GM19239 (cell line): ENCODE measurements around the gene TGFBRAP1.

Experiments used
- DNase-seq: peaks from one replicate; pipeline ENCODE4 v3.0.0; 2011; ENCODE audit warnings: low spot score; ENCODE audit not compliant: insufficient read length
- FAIRE-seq: peaks from 2 replicates; lab custom pipeline; 2011; peaks lifted over from hg19 to GRCh38; lab: Jason Lieb, UNC

Gene TGFBRAP1

DNA sequence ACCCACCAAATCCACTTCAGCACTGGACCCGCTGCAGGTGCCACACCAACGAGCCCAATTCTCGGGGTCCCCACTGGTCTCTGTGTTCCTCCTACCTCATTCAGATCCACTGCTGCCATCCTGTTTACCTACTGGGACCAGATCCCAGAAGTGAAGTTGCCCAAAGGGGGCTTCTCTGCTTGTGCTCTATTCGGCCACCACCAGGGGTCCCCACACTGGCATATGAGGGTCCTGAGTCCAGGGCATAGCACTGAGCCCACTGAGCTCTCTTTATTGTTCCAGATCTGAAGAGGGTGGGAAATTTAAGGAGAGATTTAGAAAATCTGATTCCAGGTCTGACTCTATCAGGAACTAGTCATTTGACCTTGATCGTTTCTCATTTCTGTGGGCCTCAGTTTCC lies 85.6 kb downstream of the TGFBRAP1 start:
- FAIRE-seq: no peak
- DNase-seq: no peak

DNA sequence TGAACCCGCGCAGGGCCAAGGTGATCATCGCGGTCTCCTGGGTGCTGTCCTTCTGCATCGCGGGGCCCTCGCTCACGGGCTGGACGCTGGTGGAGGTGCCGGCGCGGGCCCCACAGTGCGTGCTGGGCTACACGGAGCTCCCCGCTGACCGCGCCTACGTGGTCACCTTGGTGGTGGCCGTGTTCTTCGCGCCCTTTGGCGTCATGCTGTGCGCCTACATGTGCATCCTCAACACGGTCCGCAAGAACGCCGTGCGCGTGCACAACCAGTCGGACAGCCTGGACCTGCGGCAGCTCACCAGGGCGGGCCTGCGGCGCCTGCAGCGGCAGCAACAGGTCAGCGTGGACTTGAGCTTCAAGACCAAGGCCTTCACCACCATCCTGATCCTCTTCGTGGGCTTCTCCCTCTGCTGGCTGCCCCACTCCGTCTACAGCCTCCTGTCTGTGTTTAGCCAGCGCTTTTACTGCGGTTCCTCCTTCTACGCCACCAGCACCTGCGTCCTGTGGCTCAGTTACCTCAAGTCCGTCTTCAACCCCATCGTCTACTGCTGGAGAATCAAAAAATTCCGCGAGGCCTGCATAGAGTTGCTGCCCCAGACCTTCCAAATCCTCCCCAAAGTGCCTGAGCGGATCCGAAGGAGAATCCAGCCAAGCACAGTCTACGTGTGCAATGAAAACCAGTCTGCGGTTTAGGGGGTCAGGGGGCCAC lies 87.1 kb downstream of the TGFBRAP1 start:
- DNase-seq (no peak), FAIRE-seq (no peak)

DNA sequence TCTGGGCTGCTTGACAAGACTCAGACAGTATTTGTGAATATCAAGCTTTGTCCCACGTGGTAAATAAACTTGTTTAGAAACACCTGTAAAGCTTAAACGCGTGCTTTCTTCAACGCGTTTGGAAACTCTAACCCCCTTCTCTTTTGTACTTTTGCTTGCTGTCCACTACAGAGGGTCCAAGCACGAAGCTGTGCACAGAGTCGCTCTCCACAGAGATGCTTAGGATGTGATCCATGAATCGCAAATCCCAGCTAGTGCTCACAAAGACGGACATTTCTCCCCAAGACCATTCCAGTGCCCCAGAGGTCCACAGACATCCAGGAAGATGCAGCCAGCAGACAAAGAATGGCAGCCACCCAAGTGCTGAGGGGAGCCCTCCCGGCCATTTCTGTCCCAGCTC lies 88.1 kb downstream of the TGFBRAP1 start, which contains the start of gene GPR45:
Gene GPR45 (plus strand): TSS at position 301 of the 400 bp plus-strand sequence. CDS start 116 bp downstream, outside the sequence.
- no peak for FAIRE-seq
- DNase-seq: no peak

DNA sequence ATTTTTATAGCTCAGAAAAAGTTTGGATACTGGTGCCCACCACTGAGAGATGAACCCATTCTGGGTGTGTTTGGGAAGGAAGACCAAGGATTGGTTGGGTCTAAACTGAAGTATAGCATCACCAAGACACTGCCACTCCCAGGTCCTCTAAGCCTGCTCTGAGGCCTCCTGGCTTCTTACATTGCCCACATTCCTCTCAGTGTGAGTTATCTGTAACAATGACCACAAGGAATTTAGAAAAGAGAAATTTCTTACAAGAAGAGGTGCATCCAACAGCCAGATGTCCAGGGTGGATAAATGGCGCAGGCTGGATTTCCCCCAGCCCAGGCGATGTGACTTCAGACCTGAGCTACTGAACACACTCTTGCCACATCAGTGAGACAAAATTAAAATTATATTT lies 89.6 kb downstream of the TGFBRAP1 start:
- DNase-seq: no peak
- FAIRE-seq: no peak

DNA sequence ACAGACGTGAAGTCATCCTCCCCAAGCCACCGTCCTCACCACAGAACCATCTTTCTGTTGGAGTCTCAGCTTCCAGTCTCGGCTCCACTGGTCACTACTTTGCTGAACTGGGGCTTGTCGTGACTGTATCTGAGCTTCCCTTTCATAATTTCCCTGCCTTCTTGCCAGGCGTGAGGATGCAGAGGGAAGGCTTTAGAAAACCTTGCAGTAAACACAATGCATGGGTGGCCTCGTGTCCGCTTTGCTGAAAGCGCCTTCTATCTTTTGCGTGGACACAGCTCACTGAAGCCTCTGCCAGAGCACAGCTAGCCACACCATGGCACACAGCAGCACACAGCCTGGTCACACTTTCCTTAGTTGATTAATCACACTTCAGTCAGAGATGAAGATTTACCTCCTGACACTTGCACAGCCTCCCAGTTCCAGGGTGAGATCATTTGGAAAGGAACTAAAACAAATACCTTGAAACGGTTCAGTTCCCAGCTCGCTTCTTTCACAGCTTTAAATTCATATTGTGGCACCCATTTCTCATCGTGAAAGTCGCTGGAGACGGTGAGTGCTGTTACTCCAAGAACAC lies 90.8 kb downstream of the TGFBRAP1 start:
- FAIRE-seq: no peak
- DNase-seq: no peak

DNA sequence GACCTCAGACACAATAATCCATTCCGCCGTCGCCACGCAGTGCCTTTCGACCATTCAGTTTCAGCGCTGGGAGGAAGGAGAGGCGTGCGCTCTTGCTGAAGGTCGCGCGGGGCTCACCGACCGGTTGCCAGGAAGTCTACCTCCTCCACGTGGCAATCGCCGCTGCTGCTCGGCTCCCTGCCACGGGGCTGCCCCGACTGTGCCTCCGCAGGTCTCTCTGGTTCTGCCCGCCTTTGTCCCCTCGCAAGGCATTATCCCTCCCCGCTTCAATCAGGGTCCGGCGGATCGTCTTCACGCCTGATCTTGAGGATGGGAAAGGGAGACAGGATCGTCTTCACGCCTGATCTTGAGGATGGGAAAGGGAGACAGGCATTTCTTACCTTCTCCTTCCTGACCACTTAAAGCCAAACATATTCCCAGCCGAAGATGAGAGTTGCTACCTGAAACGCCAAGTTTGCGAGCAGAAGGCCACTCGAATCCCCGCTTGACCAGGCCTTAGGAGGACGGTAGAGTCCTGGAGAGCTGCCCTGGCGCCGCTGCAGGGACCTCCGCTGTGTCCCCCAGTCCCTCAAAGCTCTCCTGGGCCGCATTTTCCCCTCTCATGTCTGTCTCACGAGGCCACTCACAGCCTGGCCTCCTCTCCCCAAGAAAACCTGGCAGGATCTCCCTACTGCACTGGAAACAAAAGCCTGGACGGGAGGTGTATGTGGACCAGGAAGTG lies 92.3 kb downstream of the TGFBRAP1 start:
- no peak for FAIRE-seq

DNA sequence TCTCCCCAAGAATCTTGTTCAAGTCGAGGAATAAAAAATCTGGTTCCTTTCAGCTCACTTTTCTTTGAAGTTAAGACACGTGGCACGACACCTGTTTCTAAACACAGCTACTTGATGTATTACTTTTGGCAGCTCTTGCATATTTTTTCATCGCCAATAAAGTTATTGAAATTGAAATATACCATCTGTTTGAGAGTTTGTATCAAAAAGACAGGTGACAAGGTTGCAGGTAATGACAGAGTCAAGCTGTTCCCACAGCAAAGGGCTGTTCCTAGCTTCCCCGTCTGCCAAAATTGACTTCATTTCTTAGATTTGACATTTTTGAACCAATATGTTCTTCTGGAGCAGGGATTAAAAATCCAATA lies 93.5 kb downstream of the TGFBRAP1 start:
- DNase-seq (no peak), FAIRE-seq (no peak)

More for the DNA sequence above, 92.3 kb downstream of the TGFBRAP1 start:
- no peak for DNase-seq

DNA sequence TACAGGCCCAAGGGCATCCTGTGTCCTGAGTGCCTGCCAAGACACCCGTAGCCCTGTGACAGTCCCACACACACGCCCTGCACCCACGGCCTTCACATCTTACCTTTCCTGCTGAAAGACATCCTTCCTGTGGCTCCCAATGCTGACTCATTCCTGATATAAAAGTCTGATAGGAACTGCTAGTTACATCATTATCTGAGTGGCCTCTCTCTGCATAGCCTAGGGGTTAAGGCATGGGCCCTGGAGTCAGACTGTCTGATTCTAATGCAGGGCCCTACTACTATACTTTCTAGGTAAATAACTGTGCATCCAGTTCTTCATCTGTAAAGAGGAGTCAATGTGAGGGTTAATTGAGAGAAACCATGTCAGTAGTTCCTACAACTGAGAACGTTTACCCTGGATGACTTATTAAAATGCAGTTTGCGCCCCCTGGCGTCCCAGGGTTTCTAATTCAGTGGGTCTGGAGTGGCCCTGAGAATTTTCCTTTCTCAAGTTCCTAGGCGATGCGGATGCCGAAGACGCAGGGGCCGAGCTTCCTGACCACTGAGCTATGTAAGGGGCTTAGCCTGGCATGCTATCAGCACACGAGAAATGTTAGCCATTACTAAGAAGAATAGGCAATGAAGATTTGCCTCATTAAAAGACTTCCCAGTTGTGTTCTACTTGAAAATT lies 94.0 kb downstream of the TGFBRAP1 start:
- DNase-seq (no peak), FAIRE-seq (peak; percentile 64)

DNA sequence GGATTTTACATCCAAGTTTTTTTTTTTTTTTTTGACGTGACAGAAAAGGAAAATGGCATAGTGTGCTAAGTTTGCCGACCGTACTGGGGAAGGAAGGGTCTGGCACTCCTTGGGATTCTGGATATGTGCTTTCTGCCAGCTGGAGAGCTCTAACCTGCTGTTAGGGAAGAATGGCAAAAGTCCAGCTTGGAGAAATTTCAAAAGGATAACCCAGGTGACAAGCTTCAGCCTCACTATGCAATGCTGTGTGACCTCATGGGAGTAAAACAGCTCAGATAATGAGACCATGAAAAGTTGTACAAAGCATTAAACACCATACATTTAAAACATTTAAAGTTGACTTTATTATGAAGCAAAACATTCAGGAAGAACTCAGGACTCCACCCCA lies 98.3 kb downstream of the TGFBRAP1 start:
- no peak for FAIRE-seq
- DNase-seq: no peak

DNA sequence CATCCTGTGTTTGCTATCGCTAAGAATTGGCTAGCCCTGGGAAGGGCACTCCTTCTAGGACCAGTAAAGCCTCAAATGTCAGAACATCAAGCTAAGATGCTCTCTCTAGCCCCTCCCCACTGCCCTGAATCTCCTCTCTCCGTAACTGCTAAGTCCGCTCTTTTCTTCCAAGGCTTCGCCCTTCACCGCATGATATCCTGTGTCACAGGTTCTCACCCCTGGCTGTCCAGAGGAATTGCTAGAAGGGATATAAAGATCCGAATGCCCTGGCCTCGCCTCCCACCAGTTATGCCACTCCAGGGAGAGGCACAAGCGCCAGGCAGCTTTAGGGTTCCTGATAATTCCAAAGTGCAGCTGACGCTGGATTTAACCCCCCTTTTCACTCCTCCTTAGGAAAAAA lies 105.1 kb downstream of the TGFBRAP1 start:
- DNase-seq: no peak
- FAIRE-seq: no peak

DNA sequence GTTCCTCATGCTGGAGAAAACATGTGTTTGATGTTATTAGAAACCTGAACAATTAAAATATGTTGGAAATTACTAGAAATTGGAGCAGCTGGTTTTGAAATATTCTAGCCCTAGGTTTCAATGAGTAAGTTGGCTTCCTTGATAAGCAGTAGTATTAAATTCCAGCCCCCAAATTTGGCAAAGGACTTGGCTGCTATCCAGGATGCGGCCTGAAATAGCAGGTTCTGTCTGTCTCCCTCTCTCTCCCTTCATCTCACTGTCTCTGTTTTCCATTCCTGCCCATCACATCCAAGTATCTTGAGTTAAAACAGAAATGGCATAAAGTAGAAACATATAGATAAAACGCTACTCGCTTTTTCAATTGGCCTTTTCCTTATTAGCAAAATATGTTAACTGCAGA lies 108.9 kb downstream of the TGFBRAP1 start:
- FAIRE-seq (no peak), DNase-seq (no peak)

DNA sequence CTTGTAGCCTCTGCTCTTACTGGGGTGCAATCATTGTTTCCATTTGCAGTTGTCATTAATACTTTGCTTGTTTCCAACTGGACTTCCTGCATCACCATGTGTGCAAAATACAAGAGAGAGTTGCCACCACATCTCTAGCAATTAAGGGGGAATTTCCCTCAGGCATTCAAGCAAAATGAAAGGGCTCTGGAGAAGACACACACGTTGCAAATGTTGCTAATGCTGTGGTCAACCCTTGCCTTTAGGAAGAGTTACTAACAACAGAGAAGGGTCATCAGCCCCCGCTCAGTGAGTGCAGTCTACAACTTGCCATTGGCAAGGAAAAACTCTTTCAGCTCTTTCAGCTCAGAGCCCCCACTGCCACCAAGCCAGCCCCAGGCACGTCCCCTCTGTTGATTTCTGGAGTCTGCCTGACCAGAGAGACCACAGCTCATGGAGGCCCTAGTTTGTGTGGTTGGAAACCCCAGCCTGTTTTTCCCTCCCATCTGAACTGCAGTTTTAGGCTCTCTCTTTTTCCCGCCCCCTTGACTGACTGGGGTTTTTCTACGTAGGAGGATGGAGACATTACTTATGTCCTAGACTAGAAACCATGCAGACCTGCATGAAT lies 113.8 kb downstream of the TGFBRAP1 start:
- DNase-seq (no peak), FAIRE-seq (no peak)
